GM18508 (cell line): Measurements from ENCODE around the gene TRPM8.
"Not testable (repeated sequence)": the region's sequence is repeated elsewhere in the genome, so short reads cannot be mapped to it uniquely, and the experiment has no call there.

ENCODE experiments used
- ATAC-seq: cut with Tn5 transposase; IDR thresholded peaks from one replicate; pipeline ENCODE4 v1.9.1; 2021; ENCODE audit warnings: moderate number of reproducible peaks; ENCODE audit not compliant: insufficient read depth, unreplicated experiment

TRPM8 gene

GRCh38 chr2:233917116-233917515 is at the start of gene TRPM8:
Gene TRPM8, plus strand, starts transcription at chr2:233917373. Its CDS starts 9,165 bp downstream, at chr2:233926538.
- ATAC-seq: no peak

GRCh38 chr2:233867993-233868532 is 49.1 kb upstream of the TRPM8 start, which contains the start of gene MSL3B:
Gene MSL3B, minus strand, starts transcription at chr2:233868386.
- peak; percentile 34 for ATAC-seq

GRCh38 chr2:233871432-233871831 is 45.7 kb upstream of the TRPM8 start:
- no peak for ATAC-seq

GRCh38 chr2:233872125-233872524 is 45.0 kb upstream of the TRPM8 start:
- ATAC-seq: not testable (repeated sequence)

GRCh38 chr2:233882353-233882752 is 34.8 kb upstream of the TRPM8 start:
- ATAC-seq: no peak

GRCh38 chr2:233892793-233893192 is 24.4 kb upstream of the TRPM8 start:
- ATAC-seq: no peak

GRCh38 chr2:233896253-233896652 is 20.9 kb upstream of the TRPM8 start:
- ATAC-seq: not testable (repeated sequence)

GRCh38 chr2:233901367-233901766 is 15.8 kb upstream of the TRPM8 start:
- no peak for ATAC-seq

- ATAC-seq: no peak
Measured at GRCh38 chr2:233901884-233902283, 15.3 kb upstream of the TRPM8 start.

GRCh38 chr2:233905945-233906344 is 11.2 kb upstream of the TRPM8 start:
- ATAC-seq: no peak

- no peak for ATAC-seq
Measured at GRCh38 chr2:233907627-233908026, 9.5 kb upstream of the TRPM8 start.

- no peak for ATAC-seq
Measured at GRCh38 chr2:233912691-233913423, 4.3 kb upstream of the TRPM8 start.

GRCh38 chr2:233915128-233915527 is 2.0 kb upstream of the TRPM8 start:
- no peak for ATAC-seq

- ATAC-seq: no peak
Measured at GRCh38 chr2:233919319-233919718, 2.1 kb downstream of the TRPM8 start.

GRCh38 chr2:233919938-233920337 is 2.8 kb downstream of the TRPM8 start:
- no peak for ATAC-seq

GRCh38 chr2:233922471-233922870 is 5.3 kb downstream of the TRPM8 start:
- no peak for ATAC-seq

- ATAC-seq: no peak
Measured at GRCh38 chr2:233925402-233925801, 8.2 kb downstream of the TRPM8 start.

GRCh38 chr2:233926806-233927205 is 9.6 kb downstream of the TRPM8 start:
- no peak for ATAC-seq

GRCh38 chr2:233928594-233929351 is 11.6 kb downstream of the TRPM8 start:
- ATAC-seq: no peak

GRCh38 chr2:233929352-233930022 is 12.3 kb downstream of the TRPM8 start:
- ATAC-seq: no peak

GRCh38 chr2:233934524-233934923 is 17.4 kb downstream of the TRPM8 start:
- ATAC-seq: no peak
